Chondrocyte (in vitro differentiated cells): Measurements from ENCODE around the gene OR10J5. TPM values are rescaled to one million over a fixed set of nuclear protein-coding genes. Genes with fewer than 3 reads are reported as not detected.

Experiments used
- DNase-seq: peaks from one replicate; pipeline ENCODE4 v3.0.0; 2021; ENCODE audit warnings: mixed read lengths, low spot score
- H3K27ac Mint-ChIP-seq: one replicate; pipeline ENCODE4 v1.8.0; 2021; ENCODE audit warnings: mild to moderate bottlenecking, moderate library complexity, mixed read lengths; ENCODE audit not compliant: unreplicated experiment
- H3K27me3 Mint-ChIP-seq: 2 replicates; pipeline ENCODE4 v1.8.0; 2021; ENCODE audit warnings: low read depth, mixed read lengths
- H3K36me3 Mint-ChIP-seq: 2 replicates; pipeline ENCODE4 v1.8.0; 2021; ENCODE audit warnings: low read depth, mixed read lengths
- H3K4me1 Mint-ChIP-seq: 2 replicates; pipeline ENCODE4 v1.8.0; 2021; ENCODE audit warnings: low read depth, mild to moderate bottlenecking, mixed read lengths
- H3K4me3 Mint-ChIP-seq: one replicate; pipeline ENCODE4 v1.8.0; 2021; ENCODE audit warnings: mild to moderate bottlenecking, moderate library complexity, mixed read lengths; ENCODE audit not compliant: unreplicated experiment
- H3K9me3 Mint-ChIP-seq: 2 replicates; pipeline ENCODE4 v1.8.0; 2021; ENCODE audit warnings: low read depth, mixed read lengths
- total RNA-seq: library from RNA; stranded (reverse); gene quantifications from 3 replicates; pipeline ENCODE4 v1.2.1, GENCODE V29; 2021
- TF ChIP-seq, protein P1 (sequence below): fragments of 200-600 bp; sonication (generic); IDR thresholded peaks from 2 replicates; pipeline ENCODE4 v1.5.0; 2021; ENCODE audit warnings: antibody characterized with exemption, mild to moderate bottlenecking, moderate library complexity

The OR10J5 gene
- total RNA-seq, 1 donor from 2014 or later, result not detected

DNA sequence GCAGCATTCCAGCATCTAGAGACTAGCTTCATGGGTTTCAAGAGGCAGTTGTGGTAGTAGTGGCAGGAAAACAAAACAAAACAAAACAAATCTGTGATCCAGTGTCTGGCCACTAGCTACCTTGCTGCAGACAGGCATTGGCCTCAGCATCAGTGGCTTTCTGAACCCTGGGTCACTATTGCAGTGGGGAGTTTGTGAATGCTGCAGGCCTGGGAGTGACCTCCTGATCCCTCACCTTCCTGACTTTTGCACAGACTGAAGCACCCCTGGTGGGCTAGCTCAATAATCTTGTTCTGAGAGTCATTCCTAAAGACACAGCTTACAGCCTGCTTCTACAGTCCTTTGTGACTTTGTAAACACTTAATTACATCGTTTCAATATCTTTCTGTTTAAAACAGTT, 26.9 kb upstream of the OR10J5 start:
- Mint-ChIP-seq H3K9me3 (peaks cover 25% of the 10 kb centered on the region), H3K4me3 (no peak overlapping the region), H3K36me3 (peaks cover 3% of the 10 kb centered on the region), H3K4me1 (peaks cover 6% of the 10 kb centered on the region), H3K27ac (no peak overlapping the region), H3K27me3 (peaks cover 8% of the 10 kb centered on the region)
- TF ChIP-seq, protein P1, sequence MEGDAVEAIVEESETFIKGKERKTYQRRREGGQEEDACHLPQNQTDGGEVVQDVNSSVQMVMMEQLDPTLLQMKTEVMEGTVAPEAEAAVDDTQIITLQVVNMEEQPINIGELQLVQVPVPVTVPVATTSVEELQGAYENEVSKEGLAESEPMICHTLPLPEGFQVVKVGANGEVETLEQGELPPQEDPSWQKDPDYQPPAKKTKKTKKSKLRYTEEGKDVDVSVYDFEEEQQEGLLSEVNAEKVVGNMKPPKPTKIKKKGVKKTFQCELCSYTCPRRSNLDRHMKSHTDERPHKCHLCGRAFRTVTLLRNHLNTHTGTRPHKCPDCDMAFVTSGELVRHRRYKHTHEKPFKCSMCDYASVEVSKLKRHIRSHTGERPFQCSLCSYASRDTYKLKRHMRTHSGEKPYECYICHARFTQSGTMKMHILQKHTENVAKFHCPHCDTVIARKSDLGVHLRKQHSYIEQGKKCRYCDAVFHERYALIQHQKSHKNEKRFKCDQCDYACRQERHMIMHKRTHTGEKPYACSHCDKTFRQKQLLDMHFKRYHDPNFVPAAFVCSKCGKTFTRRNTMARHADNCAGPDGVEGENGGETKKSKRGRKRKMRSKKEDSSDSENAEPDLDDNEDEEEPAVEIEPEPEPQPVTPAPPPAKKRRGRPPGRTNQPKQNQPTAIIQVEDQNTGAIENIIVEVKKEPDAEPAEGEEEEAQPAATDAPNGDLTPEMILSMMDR, result no peak
- no peak for DNase-seq

DNA sequence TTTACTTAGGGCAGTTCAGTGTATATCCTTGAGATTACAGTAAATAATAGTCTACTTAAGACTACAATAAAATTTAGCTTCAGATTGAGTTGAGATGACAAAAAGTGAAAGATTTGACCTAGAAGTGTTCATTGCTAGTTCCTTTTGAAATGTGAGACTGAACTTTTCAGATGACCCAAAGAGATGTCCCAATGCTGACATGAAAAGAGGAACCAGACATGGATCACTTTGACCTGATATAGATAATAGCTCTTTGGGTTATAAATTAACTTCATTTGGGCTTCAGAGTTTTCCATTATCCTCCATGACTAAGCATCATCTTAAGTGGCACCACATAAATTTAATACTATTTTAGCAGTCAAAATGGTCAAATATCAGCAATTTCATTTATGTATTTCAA, 25.7 kb upstream of the OR10J5 start:
- Mint-ChIP-seq H3K4me3 (no peak overlapping the region), H3K27me3 (peaks cover 13% of the 10 kb centered on the region), H3K9me3 (peaks cover 25% of the 10 kb centered on the region), H3K27ac (no peak overlapping the region), H3K4me1 (peaks cover 6% of the 10 kb centered on the region), H3K36me3 (peaks cover 3% of the 10 kb centered on the region)
- TF ChIP-seq, protein P1, result no peak
- DNase-seq, result no peak

- peaks cover 6% of the 10 kb centered on the region for H3K27me3 Mint-ChIP-seq
- H3K27ac Mint-ChIP-seq, result no peak overlapping the region
- no peaks in the 10 kb centered on the region for H3K36me3 Mint-ChIP-seq
- no peak overlapping the region for H3K4me3 Mint-ChIP-seq
- H3K9me3 Mint-ChIP-seq, result peaks cover 17% of the 10 kb centered on the region
- DNase-seq, result no peak
- peaks cover 6% of the 10 kb centered on the region for H3K4me1 Mint-ChIP-seq
- TF ChIP-seq, protein P1, result no peak
These were observed 24.8 kb upstream of the OR10J5 start for GRCh38 chr1:159560599-159560998.

- Mint-ChIP-seq H3K36me3 (no peaks in the 10 kb centered on the region), H3K27ac (no peak overlapping the region), H3K4me1 (peaks cover 2% of the 10 kb centered on the region), H3K27me3 (peaks cover 21% of the 10 kb centered on the region), H3K4me3 (no peak overlapping the region), H3K9me3 (peaks cover 17% of the 10 kb centered on the region)
- DNase-seq, result no peak
- TF ChIP-seq, protein P1, result no peak
These were observed 21.1 kb upstream of the OR10J5 start for GRCh38 chr1:159556931-159557369.

DNA sequence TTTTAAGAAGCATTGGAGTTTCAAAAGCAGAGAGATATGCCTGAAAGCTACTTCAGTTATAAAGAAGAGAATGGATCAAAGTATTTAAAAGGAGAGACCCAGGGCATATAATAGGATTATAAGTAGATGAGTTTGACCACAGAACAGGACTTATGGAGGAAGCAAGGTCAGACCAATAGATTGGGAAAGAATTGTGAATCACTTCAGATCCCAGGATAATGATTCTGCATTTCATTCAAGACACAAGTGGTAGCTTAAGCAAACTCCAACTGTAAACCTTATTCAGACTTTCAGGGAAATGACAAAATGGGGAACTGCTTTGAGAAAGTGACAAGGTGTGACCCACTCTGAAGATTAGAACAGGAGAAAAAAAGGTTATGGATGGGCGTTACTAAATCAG, 18.9 kb upstream of the OR10J5 start:
- TF ChIP-seq, protein P1, result no peak
- no peak overlapping the region for H3K27ac Mint-ChIP-seq
- peaks cover 36% of the 10 kb centered on the region for H3K27me3 Mint-ChIP-seq
- peaks cover 14% of the 10 kb centered on the region for H3K9me3 Mint-ChIP-seq
- DNase-seq, result no peak
- H3K4me3 Mint-ChIP-seq, result no peak overlapping the region
- H3K4me1 Mint-ChIP-seq, result no peaks in the 10 kb centered on the region
- H3K36me3 Mint-ChIP-seq, result no peaks in the 10 kb centered on the region
